Keratinocyte (primary cell): Measurements from ENCODE around the gene DLL4.

Source experiments
- CTCF ChIP-seq, 3 experiments: IDR thresholded peaks in 1 of 3; conservative IDR thresholded peaks in 1 of 3; optimal IDR thresholded peaks in 1 of 3; 2 replicates in 2 of 3; 3 replicates in 1 of 3; pipeline versions ENCODE3 to v1.5.1; 2011; ENCODE audit warnings: low read length in 3 of 3, mild to moderate bottlenecking in 3 of 3, moderate library complexity in 2 of 3, control low read depth in 1 of 3, inconsistent platforms in 1 of 3; ENCODE audit not compliant: insufficient read depth in 2 of 3; ENCODE audit errors: extremely low read depth in 1 of 3
- EZH2 ChIP-seq: IDR thresholded peaks from one replicate; pipeline ENCODE4 v1.6.1; 2012; ENCODE audit warnings: inconsistent platforms, mild to moderate bottlenecking, low read length, moderate library complexity

GRCh38 chr15:40936709-40937666 is 7.8 kb downstream of the DLL4 start:
- no peak for TF ChIP-seq CTCF (optimal IDR thresholded peaks at IDR 0.05 in 1 of 3, IDR thresholded peaks at IDR 0.05 in 1 of 3, conservative IDR thresholded peaks at IDR 0.05 in 1 of 3; ENCODE audit: extremely low read depth in 1 of 3, insufficient read depth in 2 of 3, low read length in 3 of 3)
- TF ChIP-seq EZH2, result no peak
